Esophagus squamous epithelium (tissue), 5 donors: ENCODE measurements around the gene ISYNA1. TPM values are rescaled to one million over a fixed set of nuclear protein-coding genes. Genes with fewer than 3 reads are reported as not detected.

Experiments
- DNase-seq: peaks from one replicate; lab custom pipeline; 2025; lab: John Stamatoyannopoulos, UW
- H3K27ac ChIP-seq, 4 donors: fragments of 200-600 bp; sonication (generic); one replicate each; pipeline ENCODE4 v1.5.1; 2016 to 2019; ENCODE audit warnings: mild to moderate bottlenecking in 1 of 4
- H3K27me3 ChIP-seq, 4 donors: fragments of 200-600 bp; sonication (generic); 1 replicate in 3 of 4; 2 replicates in 1 of 4; pipeline versions ENCODE4 v1.5.1 to v1.6.0; 2017 to 2021; ENCODE audit warnings: antibody characterized with exemption in 1 of 4
- H3K36me3 ChIP-seq, 3 donors: fragments of 200-600 bp; sonication (generic); one replicate each; pipeline ENCODE4 v1.5.1; 2016 to 2019
- H3K4me1 ChIP-seq, 3 donors: fragments of 200-600 bp; sonication (generic); one replicate each; pipeline ENCODE4 v1.5.1; 2017 to 2019
- H3K4me3 ChIP-seq, 4 donors: fragments of 200-600 bp; sonication (generic); 1 replicate in 3 of 4; 2 replicates in 1 of 4; pipeline ENCODE4 v1.5.1; 2016 to 2019; ENCODE audit warnings: mild to moderate bottlenecking in 2 of 4, moderate library complexity in 1 of 4
- H3K9me3 ChIP-seq, 3 donors: fragments of 200-600 bp; sonication (generic); one replicate each; pipeline ENCODE4 v1.5.1; 2016 to 2019
- CTCF ChIP-seq, 6 experiments: fragments of 450-650 bp in 4 of 6; fragments of 200-600 bp in 2 of 6; sonication (generic) in 2 of 6; IDR thresholded peaks; one replicate each; pipeline ENCODE4 v1.5.1; 2016 to 2019; ENCODE audit warnings: antibody characterized with exemption in 6 of 6, mild to moderate bottlenecking in 4 of 6, moderate library complexity in 4 of 6
- POLR2A ChIP-seq, 4 donors: fragments of 450-650 bp; IDR thresholded peaks; one replicate each; pipeline ENCODE4 v1.6.1; 2017; ENCODE audit warnings: antibody characterized with exemption in 4 of 4, mild to moderate bottlenecking in 4 of 4, moderate library complexity in 3 of 4
- WGBS, 2 donors: methylation state at CpG; one replicate each; pipeline ENCODE4 v1.1.5; 2018; 5-methylcytosine and 5-hydroxymethylcytosine counted together
- intact Hi-C: fragments of 100-400 bp; cut with DNase I; formaldehyde crosslinking; loops from one replicate; pipeline ENCODE4 v1.15.0; 2022
- total RNA-seq, 4 donors: library from RNA; depleted of rRNA; stranded (reverse); fragments of >200 nt; gene quantifications; one replicate each; pipeline ENCODE4 v1.1.0, GENCODE V29; 2016
- donor health status: DM: yes; HTN: yes; CAD: no.

Gene ISYNA1
- total RNA-seq, 4 donors from 2014 or later: 8.1 to 24.4 (median 14.4) TPM

GRCh38 chr19:18481505-18482222 lies 43.7 kb upstream of the ISYNA1 start:
- no peak for TF ChIP-seq CTCF (IDR thresholded peaks at IDR 0.05)
- no peak for TF ChIP-seq POLR2A (IDR thresholded peaks at IDR 0.05)
- WGBS, 2 donors: 87 to 92% methylated on average over 10 to 11 of the region's 12 CpGs
- H3K4me1 ChIP-seq: peaks cover 39 to 87% (median 60%) of the 10 kb centered on the region in 3 donors
- H3K9me3 ChIP-seq: no peaks in the 10 kb centered on the region
- H3K4me3 ChIP-seq: no peak overlapping the region
- intact Hi-C loops: no loop called here
- H3K27ac ChIP-seq: peak overlapping the region in 1 of 4 donors; percentile 94
- H3K27me3 ChIP-seq: no peaks in the 10 kb centered on the region
- DNase-seq: no peak
- no peaks in the 10 kb centered on the region for H3K36me3 ChIP-seq

- 45 to 58% methylated on average over 3 to 4 of the region's 13 CpGs for WGBS, 2 donors
- H3K27ac ChIP-seq: peak overlapping the region; percentile 72 to 94 (median 74)
- no peaks in the 10 kb centered on the region for H3K36me3 ChIP-seq
- intact Hi-C loops: no loop called here
- no peaks in the 10 kb centered on the region for H3K9me3 ChIP-seq
- TF ChIP-seq CTCF (IDR thresholded peaks at IDR 0.05): no peak
- TF ChIP-seq POLR2A (IDR thresholded peaks at IDR 0.05): no peak
- peak overlapping the region in 1 of 4 donors; percentile 24 for H3K4me3 ChIP-seq
- peaks cover 31 to 87% (median 57%) of the 10 kb centered on the region in 3 donors for H3K4me1 ChIP-seq
- DNase-seq: no peak
- no peaks in the 10 kb centered on the region for H3K27me3 ChIP-seq
These were observed 42.2 kb upstream of the ISYNA1 start for GRCh38 chr19:18480006-18480691.

- 10 to 42% methylated on average over 2 to 9 of the region's 17 CpGs for WGBS, 2 donors
- no peaks in the 10 kb centered on the region for H3K36me3 ChIP-seq
- peak overlapping the region in 1 of 4 donors; percentile 22 for H3K4me3 ChIP-seq
- peak overlapping the region; percentile 72 to 94 (median 74) for H3K27ac ChIP-seq
- DNase-seq: peak; percentile 46
- intact Hi-C loops: loop anchor here (10.0 kb wide), 1 partner anchor 96 kb away; the partner anchor contains the start of gene UBA52
- H3K4me1 ChIP-seq: peaks cover 35 to 87% (median 65%) of the 10 kb centered on the region in 3 donors
- H3K9me3 ChIP-seq: no peaks in the 10 kb centered on the region
- TF ChIP-seq POLR2A (IDR thresholded peaks at IDR 0.05) (no peak), CTCF (IDR thresholded peaks at IDR 0.05) (no peak)
- no peaks in the 10 kb centered on the region for H3K27me3 ChIP-seq
These were observed 40.8 kb upstream of the ISYNA1 start for GRCh38 chr19:18478545-18479311.

- Histone ChIP-seq H3K4me3 (no peak overlapping the region), H3K9me3 (no peaks in the 10 kb centered on the region), H3K27me3 (no peaks in the 10 kb centered on the region), H3K4me1 (peaks cover 37 to 87% (median 68%) of the 10 kb centered on the region in 3 donors), H3K36me3 (peaks cover 0 to 3% (median 1%) of the 10 kb centered on the region in 3 donors), H3K27ac (peak overlapping the region; percentile 72 to 94 (median 74))
- 73 to 86% methylated on average over 1 to 8 of the region's 8 CpGs for WGBS, 2 donors
- TF ChIP-seq CTCF (IDR thresholded peaks at IDR 0.05) (no peak), POLR2A (IDR thresholded peaks at IDR 0.05) (no peak)
- DNase-seq: no peak
- intact Hi-C loops: loop anchor here (10.0 kb wide), 1 partner anchor 97 kb away; the partner anchor contains the start of gene UBA52
These were observed 40.0 kb upstream of the ISYNA1 start for GRCh38 chr19:18477974-18478373.
